Measurements from ENCODE around the gene MYO10.

MYO10 gene

DNA sequence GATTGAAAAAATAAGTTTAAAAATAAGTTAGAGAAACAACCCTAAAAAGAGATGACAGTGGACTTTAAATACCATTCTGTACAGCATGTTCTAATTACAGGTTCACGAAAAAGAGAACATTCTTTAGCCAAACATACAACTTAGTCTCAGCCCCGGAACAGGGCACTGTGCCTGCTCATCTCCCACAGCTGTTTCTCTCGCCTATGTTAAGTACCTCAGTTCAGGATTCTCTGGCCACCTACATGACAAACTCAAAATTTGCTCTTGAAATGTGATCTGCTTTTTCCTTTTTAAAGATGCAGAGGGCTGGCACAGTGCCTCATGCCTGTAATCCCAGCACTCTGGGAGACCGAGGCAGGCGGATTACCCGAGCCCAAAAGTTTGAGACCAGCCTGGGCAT lies 52.3 kb downstream of the MYO10 start:
- TF ChIP-seq CTCF (IDR thresholded peaks at IDR 0.05) = no peak

DNA sequence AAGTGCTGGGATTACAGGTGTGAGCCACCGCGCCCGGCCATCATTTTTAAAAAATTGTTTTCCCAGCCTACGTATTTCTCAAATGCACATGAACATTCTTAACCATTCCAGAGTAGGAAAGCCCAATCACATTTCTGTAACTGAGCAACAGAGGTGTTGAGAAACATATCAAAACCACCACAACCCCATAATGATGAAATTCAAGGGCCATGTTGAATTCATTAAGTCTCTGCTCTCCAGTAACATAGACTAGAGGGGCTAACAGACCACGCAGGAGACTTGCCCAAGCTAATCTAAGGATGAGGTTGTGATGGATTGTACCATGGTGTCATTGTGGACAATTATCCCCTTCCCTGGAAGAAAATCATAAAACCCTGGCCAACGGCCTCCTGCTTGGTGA lies 52.9 kb downstream of the MYO10 start:
- TF ChIP-seq CTCF (IDR thresholded peaks at IDR 0.05) = no peak

- TF ChIP-seq CTCF (IDR thresholded peaks at IDR 0.05) = no peak
Observed at GRCh38 chr5:16881251-16881650, 54.8 kb downstream of the MYO10 start.

DNA sequence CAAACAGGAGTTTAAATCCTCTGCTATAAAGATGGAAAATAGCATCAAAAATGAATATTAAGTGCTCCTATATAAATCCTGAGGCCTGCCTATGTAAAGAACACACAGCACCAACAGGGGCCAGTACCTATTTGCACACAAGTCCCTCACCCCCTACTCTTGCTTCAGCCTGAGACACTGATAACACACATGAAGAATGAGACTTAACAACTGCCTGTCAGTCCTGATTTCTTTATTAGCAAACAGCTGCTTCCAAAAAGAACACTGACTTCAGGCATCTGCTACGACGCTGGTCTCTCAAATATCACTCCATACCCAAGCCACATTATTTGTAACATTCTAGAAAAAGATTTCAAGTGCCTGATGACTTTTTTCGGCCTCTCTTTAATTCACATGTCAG lies 55.5 kb downstream of the MYO10 start:
- TF ChIP-seq CTCF (IDR thresholded peaks at IDR 0.05) = no peak

- no peak for TF ChIP-seq CTCF (IDR thresholded peaks at IDR 0.05)
Observed at GRCh38 chr5:16879650-16880049, 56.4 kb downstream of the MYO10 start.

GRCh38 chr5:16879191-16879590 lies 56.9 kb downstream of the MYO10 start:
- no peak for TF ChIP-seq CTCF (IDR thresholded peaks at IDR 0.05)

DNA sequence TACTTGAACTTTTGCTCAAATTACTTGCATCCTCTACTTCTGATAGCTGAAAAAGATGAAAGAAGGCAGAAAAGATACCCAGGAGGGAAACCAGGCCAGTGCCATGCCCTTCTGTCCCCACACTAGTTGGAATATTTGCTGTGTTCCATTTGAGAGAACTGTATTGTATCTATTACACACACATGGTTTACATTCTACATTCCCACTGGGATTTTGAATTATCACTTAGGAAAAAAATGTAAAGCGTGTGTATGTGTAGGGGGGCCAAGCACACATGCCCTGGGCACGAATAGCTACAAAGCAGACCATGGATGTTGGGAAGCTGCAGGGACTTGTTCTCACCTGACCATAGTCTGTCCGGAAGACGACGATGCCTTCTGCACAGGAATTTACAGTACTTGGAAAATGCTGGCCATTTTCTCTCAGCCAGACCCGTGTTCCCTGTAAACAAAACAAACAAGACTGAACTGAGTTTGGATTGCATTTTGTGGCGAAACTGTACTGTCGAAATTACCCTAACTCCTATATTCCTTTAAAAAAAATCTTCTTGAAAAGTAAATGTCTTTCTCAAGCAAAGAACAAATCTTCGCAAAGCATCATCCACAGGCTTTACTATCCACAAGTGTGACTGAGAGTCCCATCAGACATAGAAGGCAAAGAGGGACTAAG lies 58.7 kb downstream of the MYO10 start:
- TF ChIP-seq CTCF (IDR thresholded peaks at IDR 0.05) = no peak

Data from LNCAP (cell line).